Fibroblast of the aortic adventitia (primary cell): Measurements from ENCODE around the gene OSBPL1A. TPM values are rescaled to one million over a fixed set of nuclear protein-coding genes. Genes with fewer than 3 reads are reported as not detected.

Experiments
- DNase-seq: peaks from one replicate; pipeline ENCODE4 v3.0.0-alpha.2; 2010; ENCODE audit warnings: low read depth
- H3K4me3 ChIP-seq: 2 replicates; pipeline ENCODE4 v1.5.1; 2011; ENCODE audit warnings: low read depth, mild to moderate bottlenecking, control low read depth, low read length, moderate library complexity
- total RNA-seq: library from RNA; depleted of rRNA; stranded (reverse); fragments of >200 nt; gene quantifications from 2 replicates; pipeline ENCODE4 v1.2.3, GENCODE V29; 2012; ENCODE audit warnings: low replicate concordance
- TF ChIP-seq, protein P1 (sequence below): IDR thresholded peaks from 2 replicates; pipeline ENCODE4 v1.5.1; 2011; ENCODE audit warnings: mild to moderate bottlenecking, low read length, control low read depth, inconsistent platforms; ENCODE audit not compliant: insufficient read depth

The OSBPL1A gene
- total RNA-seq, 1 donor: 80.4 TPM

DNA sequence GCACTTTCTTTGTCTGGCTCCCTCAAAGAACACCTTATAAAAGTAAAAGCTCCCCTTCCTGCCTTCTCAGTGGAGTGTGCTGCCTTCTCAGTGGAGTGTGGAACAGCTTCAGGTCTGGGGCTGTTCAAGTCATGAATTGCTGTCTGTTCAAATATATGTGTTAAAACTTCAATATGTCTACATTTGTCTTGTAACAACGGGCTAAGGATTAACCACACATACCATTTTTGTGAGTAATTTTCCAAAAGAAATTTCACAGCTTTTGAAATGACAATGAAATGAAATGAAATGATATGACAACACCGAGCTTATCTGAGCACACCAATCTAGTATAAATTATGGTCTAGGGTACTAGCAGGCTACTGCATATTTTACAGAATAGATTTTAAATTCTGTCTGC lies 215.8 kb downstream of the OSBPL1A start:
- DNase-seq: peak; percentile 10
- TF ChIP-seq, protein P1, sequence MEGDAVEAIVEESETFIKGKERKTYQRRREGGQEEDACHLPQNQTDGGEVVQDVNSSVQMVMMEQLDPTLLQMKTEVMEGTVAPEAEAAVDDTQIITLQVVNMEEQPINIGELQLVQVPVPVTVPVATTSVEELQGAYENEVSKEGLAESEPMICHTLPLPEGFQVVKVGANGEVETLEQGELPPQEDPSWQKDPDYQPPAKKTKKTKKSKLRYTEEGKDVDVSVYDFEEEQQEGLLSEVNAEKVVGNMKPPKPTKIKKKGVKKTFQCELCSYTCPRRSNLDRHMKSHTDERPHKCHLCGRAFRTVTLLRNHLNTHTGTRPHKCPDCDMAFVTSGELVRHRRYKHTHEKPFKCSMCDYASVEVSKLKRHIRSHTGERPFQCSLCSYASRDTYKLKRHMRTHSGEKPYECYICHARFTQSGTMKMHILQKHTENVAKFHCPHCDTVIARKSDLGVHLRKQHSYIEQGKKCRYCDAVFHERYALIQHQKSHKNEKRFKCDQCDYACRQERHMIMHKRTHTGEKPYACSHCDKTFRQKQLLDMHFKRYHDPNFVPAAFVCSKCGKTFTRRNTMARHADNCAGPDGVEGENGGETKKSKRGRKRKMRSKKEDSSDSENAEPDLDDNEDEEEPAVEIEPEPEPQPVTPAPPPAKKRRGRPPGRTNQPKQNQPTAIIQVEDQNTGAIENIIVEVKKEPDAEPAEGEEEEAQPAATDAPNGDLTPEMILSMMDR: no peak
- no peak overlapping the region for H3K4me3 ChIP-seq

GRCh38 chr18:24180048-24180447 lies 217.6 kb downstream of the OSBPL1A start:
- H3K4me3 ChIP-seq: no peak overlapping the region
- TF ChIP-seq, protein P1: no peak
- DNase-seq: no peak

GRCh38 chr18:24177499-24178133 lies 220.0 kb downstream of the OSBPL1A start:
- no peak overlapping the region for H3K4me3 ChIP-seq
- TF ChIP-seq, protein P1: no peak
- DNase-seq: no peak

- peak; percentile 57 for DNase-seq
- TF ChIP-seq, protein P1: peak; percentile 81
- H3K4me3 ChIP-seq: no peak overlapping the region
Measured at GRCh38 chr18:24176727-24177416, 220.8 kb downstream of the OSBPL1A start.

DNA sequence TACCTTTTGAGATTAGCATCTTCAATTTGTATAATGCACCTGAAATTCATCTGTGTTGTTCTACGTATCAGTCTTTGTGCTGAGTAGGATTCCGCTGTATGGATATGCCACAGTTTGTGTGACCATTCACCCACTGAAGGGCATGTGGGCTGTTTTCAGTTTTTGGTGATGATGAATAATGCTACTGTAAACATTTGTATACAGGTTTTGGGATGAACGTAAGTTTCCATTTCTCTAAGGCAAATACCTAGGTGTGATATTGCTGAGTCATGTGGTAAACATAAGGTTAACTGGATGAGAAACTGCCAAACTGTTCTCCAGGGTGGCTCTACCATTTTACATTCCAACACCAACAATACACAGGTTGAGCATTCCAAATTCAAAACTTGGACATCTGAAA lies 223.6 kb downstream of the OSBPL1A start:
- TF ChIP-seq, protein P1: no peak
- no peak overlapping the region for H3K4me3 ChIP-seq
- no peak for DNase-seq

DNA sequence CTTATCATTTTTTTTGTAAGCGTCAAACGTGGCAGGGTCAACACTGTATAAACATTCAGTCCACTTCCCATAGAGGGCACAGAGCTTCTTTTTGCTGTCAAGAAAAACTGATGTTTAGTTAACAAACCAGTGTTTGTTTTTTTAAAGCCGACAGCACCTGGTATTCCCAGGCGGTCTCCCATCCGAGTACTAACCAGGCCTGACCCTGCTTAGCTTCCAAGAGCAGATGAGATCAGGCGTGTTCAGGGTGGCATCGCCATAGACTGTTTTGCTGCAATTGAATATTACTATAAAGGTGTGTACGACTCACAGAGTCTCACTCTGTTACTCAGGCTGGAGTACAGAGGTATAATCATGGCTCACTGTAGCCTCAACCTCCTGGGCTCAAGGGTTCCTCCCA lies 227.3 kb downstream of the OSBPL1A start:
- TF ChIP-seq, protein P1: no peak
- H3K4me3 ChIP-seq: no peak overlapping the region
- no peak for DNase-seq
